Measurements from ENCODE around the gene PHLDB1.
"Not testable (repeated sequence)": the region's sequence is repeated elsewhere in the genome, so short reads cannot be mapped to it uniquely, and the experiment has no call there.

PHLDB1 gene

DNA sequence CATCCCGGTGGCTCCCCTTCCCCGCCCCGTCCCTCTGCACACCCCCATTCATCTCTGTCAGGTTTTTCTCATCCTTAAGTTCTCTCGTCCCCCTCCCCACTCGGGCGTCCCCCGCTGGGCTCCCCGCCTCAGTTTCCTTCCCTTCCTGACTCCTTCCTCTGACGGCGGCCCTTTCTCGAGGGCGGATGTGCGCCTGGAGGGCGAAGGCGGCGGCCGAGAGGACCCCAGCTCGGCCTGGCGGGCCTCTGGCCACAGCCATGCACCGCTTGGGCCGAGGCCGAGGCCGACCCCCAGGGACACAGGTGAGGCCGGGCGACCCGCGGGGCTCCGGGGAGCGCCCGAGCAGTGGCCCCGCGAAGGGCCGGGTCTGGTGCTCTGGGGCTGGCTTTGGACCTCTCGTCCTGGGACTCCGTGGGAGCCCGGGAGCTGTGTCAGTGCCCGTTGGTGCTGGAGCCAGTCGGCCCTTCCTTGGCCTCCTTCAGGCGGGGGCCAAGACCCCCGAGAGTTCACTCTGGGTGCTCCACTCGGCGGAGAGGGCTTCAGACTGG, 2.9 kb downstream of the PHLDB1 start:
- H3K79me2 ChIP-seq (ENCODE audit: control insufficient read depth, low read length), result no peaks in the 10 kb centered on the region

DNA sequence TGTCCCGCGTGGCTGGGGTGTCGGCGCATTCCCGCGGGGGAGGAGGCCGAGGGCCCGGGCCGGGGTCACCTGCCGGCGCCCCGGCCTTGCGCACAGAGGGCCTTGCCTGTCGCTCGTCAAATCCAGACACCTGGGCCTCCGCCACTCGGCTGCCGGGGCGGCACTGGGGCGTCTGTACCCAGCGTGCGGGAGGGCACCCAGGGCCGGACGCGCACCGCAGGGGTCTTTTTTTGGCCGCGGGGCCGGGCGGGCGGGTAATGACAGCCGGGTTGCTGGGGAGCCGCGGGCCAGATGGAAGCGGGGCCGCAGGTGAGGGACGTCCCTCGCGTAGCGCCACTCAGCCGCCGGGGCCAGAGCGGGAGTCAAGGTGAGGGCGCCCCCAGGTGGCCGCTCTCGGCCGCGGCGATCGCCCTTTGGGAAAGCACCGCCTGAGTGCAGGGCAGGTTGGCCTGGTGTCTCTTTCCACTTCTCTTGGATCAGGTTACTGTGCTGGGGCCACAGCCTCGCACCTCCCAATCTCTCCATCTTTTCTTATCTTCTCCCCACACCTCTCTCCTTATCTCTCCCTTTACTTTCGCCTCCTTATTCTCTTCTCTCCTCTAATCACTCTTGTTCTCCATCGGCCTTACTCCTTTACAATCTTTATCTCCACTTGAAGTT, 3.5 kb downstream of the PHLDB1 start:
- Histone ChIP-seq H3K27me3 (ENCODE audit: control insufficient read depth, low read length) (peaks cover 61% of the 10 kb centered on the region), H3K9me2 (replicated peaks; ENCODE audit: control insufficient read depth, low read length) (no peaks in the 10 kb centered on the region), H3K27ac (ENCODE audit: low read depth, low read length) (no peak overlapping the region), H4K20me1 (ENCODE audit: control insufficient read depth, insufficient read depth, low read depth, low read length) (no peaks in the 10 kb centered on the region), H3K79me2 (ENCODE audit: control insufficient read depth, low read length) (no peaks in the 10 kb centered on the region), H3K4me2 (ENCODE audit: low read length) (peak overlapping the region; percentile 84), H3K4me3 (ENCODE audit: low read length) (peak overlapping the region; percentile 67), H3K4me1 (ENCODE audit: control insufficient read depth, low read length) (peaks cover 38% of the 10 kb centered on the region), H3F3A (ENCODE audit: control insufficient read depth, insufficient read depth) (peaks cover 7% of the 10 kb centered on the region; the same call in 1 of the 2 replicates), H3K36me3 (ENCODE audit: control insufficient read depth, low read length) (no peaks in the 10 kb centered on the region), H3K9me3 (ENCODE audit: control insufficient read depth, insufficient read depth, low read length) (no peaks in the 10 kb centered on the region)
- peak; percentile 2; the same call in 1 of the 2 replicates for TF ChIP-seq EZH2phosphoT487 (IDR thresholded peaks at IDR 0.05; ENCODE audit: borderline replicate concordance, low read length)
- TF ChIP-seq, protein P1, sequence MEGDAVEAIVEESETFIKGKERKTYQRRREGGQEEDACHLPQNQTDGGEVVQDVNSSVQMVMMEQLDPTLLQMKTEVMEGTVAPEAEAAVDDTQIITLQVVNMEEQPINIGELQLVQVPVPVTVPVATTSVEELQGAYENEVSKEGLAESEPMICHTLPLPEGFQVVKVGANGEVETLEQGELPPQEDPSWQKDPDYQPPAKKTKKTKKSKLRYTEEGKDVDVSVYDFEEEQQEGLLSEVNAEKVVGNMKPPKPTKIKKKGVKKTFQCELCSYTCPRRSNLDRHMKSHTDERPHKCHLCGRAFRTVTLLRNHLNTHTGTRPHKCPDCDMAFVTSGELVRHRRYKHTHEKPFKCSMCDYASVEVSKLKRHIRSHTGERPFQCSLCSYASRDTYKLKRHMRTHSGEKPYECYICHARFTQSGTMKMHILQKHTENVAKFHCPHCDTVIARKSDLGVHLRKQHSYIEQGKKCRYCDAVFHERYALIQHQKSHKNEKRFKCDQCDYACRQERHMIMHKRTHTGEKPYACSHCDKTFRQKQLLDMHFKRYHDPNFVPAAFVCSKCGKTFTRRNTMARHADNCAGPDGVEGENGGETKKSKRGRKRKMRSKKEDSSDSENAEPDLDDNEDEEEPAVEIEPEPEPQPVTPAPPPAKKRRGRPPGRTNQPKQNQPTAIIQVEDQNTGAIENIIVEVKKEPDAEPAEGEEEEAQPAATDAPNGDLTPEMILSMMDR (IDR thresholded peaks at IDR 0.05; ENCODE audit: low read depth, low read length, poor library complexity, severe bottlenecking), result peak; percentile 75

More for the DNA sequence above, 2.9 kb downstream of the PHLDB1 start:
- H3K27me3 ChIP-seq (ENCODE audit: control insufficient read depth, low read length), result peaks cover 61% of the 10 kb centered on the region
- H3K27ac ChIP-seq (ENCODE audit: low read depth, low read length), result no peak overlapping the region
- H3K9me2 ChIP-seq (replicated peaks; ENCODE audit: control insufficient read depth, low read length), result no peaks in the 10 kb centered on the region
- H3K36me3 ChIP-seq (ENCODE audit: control insufficient read depth, low read length), result no peaks in the 10 kb centered on the region
- H3K4me3 ChIP-seq (ENCODE audit: low read length), result peak overlapping the region; percentile 67
- peak; percentile 90 for TF ChIP-seq EZH2phosphoT487 (IDR thresholded peaks at IDR 0.05; ENCODE audit: borderline replicate concordance, low read length)
- TF ChIP-seq, protein P1 (IDR thresholded peaks at IDR 0.05; ENCODE audit: low read depth, low read length, poor library complexity, severe bottlenecking), result no peak
- H3K4me1 ChIP-seq (ENCODE audit: control insufficient read depth, low read length), result peaks cover 38% of the 10 kb centered on the region
- H3F3A ChIP-seq (ENCODE audit: control insufficient read depth, insufficient read depth), result peaks cover 7% of the 10 kb centered on the region; the same call in 1 of the 2 replicates
- H4K20me1 ChIP-seq (ENCODE audit: control insufficient read depth, insufficient read depth, low read depth, low read length), result no peaks in the 10 kb centered on the region
- peak overlapping the region; percentile 84 for H3K4me2 ChIP-seq (ENCODE audit: low read length)
- H3K9me3 ChIP-seq (ENCODE audit: control insufficient read depth, insufficient read depth, low read length), result no peaks in the 10 kb centered on the region

DNA sequence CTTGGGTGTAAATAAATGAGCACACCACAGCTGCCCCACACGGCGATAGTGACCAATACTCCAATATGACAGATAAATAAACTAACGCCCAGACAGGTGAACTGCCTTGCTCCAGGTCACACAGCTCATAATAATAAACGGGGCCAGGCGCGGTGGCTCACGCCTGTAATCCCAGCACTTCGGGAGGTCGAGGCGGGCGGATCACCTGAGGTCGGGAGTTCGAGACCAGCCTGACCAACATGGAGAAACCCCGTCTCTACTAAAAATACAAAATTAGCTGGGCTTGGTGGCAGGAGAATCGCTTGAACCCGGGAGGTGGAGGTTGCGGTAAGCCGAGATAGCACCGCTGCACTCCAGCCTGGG, 4.0 kb downstream of the PHLDB1 start:
- H3K9me2 ChIP-seq (replicated peaks; ENCODE audit: control insufficient read depth, low read length); H3K27ac ChIP-seq (ENCODE audit: low read depth, low read length); H3K36me3 ChIP-seq (ENCODE audit: control insufficient read depth, low read length); H3K9me3 ChIP-seq (ENCODE audit: control insufficient read depth, insufficient read depth, low read length); H4K20me1 ChIP-seq (ENCODE audit: control insufficient read depth, insufficient read depth, low read depth, low read length); H3K79me2 ChIP-seq (ENCODE audit: control insufficient read depth, low read length); H3F3A ChIP-seq (ENCODE audit: control insufficient read depth, insufficient read depth): not testable (repeated sequence)
- H3K27me3 ChIP-seq (ENCODE audit: control insufficient read depth, low read length), result peaks cover 57% of the 10 kb centered on the region
- peaks cover 38% of the 10 kb centered on the region for H3K4me1 ChIP-seq (ENCODE audit: control insufficient read depth, low read length)
- peak overlapping the region; percentile 67; the same call in 1 of the 2 replicates for H3K4me3 ChIP-seq (ENCODE audit: low read length)
- H3K4me2 ChIP-seq (ENCODE audit: low read length), result peak overlapping the region; percentile 84

DNA sequence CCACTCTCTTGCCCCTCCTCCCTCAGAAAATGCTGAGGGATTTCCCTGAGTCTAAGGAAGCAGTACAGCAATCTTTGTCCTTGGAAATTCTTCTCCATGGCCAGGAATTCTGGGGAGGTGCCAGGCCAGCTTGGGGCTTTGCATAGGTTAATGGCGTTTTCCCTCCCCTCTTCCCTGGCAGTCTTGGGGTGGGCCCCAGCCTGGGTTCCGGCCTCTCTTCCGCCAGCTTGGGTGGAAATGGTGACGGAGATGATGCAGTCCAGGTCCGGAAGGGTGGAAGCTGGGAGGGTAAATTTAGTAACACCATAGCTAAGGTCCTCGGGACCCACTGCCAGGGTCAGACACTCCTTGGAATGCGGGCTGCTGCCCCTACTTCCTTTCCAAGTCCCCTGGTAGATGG, 5.0 kb downstream of the PHLDB1 start:
- no peaks in the 10 kb centered on the region for H4K20me1 ChIP-seq (ENCODE audit: control insufficient read depth, insufficient read depth, low read depth, low read length)
- no peaks in the 10 kb centered on the region for H3F3A ChIP-seq (ENCODE audit: control insufficient read depth, insufficient read depth)
- H3K79me2 ChIP-seq (ENCODE audit: control insufficient read depth, low read length), result no peaks in the 10 kb centered on the region
- no peak overlapping the region for H3K27ac ChIP-seq (ENCODE audit: low read depth, low read length)
- peaks cover 51% of the 10 kb centered on the region for H3K27me3 ChIP-seq (ENCODE audit: control insufficient read depth, low read length)
- peaks cover 38% of the 10 kb centered on the region for H3K4me1 ChIP-seq (ENCODE audit: control insufficient read depth, low read length)
- no peak overlapping the region for H3K4me3 ChIP-seq (ENCODE audit: low read length)
- H3K36me3 ChIP-seq (ENCODE audit: control insufficient read depth, low read length), result no peaks in the 10 kb centered on the region
- no peak for TF ChIP-seq EZH2phosphoT487 (IDR thresholded peaks at IDR 0.05; ENCODE audit: borderline replicate concordance, low read length)
- TF ChIP-seq, protein P1 (IDR thresholded peaks at IDR 0.05; ENCODE audit: low read depth, low read length, poor library complexity, severe bottlenecking), result no peak
- H3K9me3 ChIP-seq (ENCODE audit: control insufficient read depth, insufficient read depth, low read length), result no peaks in the 10 kb centered on the region
- no peaks in the 10 kb centered on the region for H3K9me2 ChIP-seq (replicated peaks; ENCODE audit: control insufficient read depth, low read length)
- H3K4me2 ChIP-seq (ENCODE audit: low read length), result no peak overlapping the region
